PC-3 (cell line): ENCODE results near the gene PRSS38. TPM values are rescaled to one million over a fixed set of nuclear protein-coding genes. Genes with fewer than 3 reads are reported as not detected.

Source experiments
- ATAC-seq: fragments of 200-7000 bp; cut with Tn5 transposase; 2 replicates; pipeline ENCODE4 v1.9.1; 2020; ENCODE audit warnings: mild to moderate bottlenecking, moderate library complexity
- BruUV-seq: library from RNA; stranded (reverse); fragments of 400-500 nt; replicated peaks from 2 replicates; lab custom pipeline; 2021; lab: Mats Ljungman, UMichigan
- CTCF ChIA-PET: fragments of 300-600 bp; sonication (Branson Sonifier 250); formaldehyde crosslinking; loops from one replicate; lab custom pipeline; 2022; ENCODE audit warnings: antibody characterized with exemption; lab: Charles Lee
- POLR2A ChIA-PET: fragments of 300-600 bp; sonication (Branson Sonifier 250); formaldehyde crosslinking; loops from one replicate; lab custom pipeline; 2022; ENCODE audit warnings: antibody characterized with exemption; ENCODE audit not compliant: unreplicated experiment; lab: Charles Lee
- DNase-seq: peaks from one replicate; pipeline ENCODE4 v3.0.0-alpha.2; 2015
- H2AFZ ChIP-seq: fragments of 300-600 bp; sonication (generic); 2 replicates; pipeline ENCODE4 v1.6.0; 2016; ENCODE audit warnings: antibody characterized with exemption, low read length
- H3F3A ChIP-seq: fragments of 300-600 bp; sonication (generic); one replicate; pipeline ENCODE4 v1.6.0; 2017; ENCODE audit warnings: antibody characterized with exemption, low read length, control low read depth, mild to moderate bottlenecking; ENCODE audit not compliant: unreplicated experiment
- H3K27ac ChIP-seq: fragments of 300-600 bp; sonication (generic); 2 replicates; pipeline ENCODE4 v1.5.1; 2016; ENCODE audit warnings: mild to moderate bottlenecking, low read length
- H3K27me3 ChIP-seq: fragments of 300-600 bp; sonication (generic); 2 replicates; pipeline ENCODE4 v1.6.1; 2016; ENCODE audit warnings: low read length, mixed read lengths
- H3K36me3 ChIP-seq: fragments of 300-600 bp; sonication (generic); 2 replicates; pipeline ENCODE4 v1.6.1; 2016; ENCODE audit warnings: low read depth, mixed run types, low read length, mixed read lengths
- H3K4me1 ChIP-seq: fragments of 300-600 bp; sonication (generic); 2 replicates; pipeline ENCODE4 v1.5.1; 2016; ENCODE audit warnings: low read length; ENCODE audit not compliant: insufficient read depth
- H3K4me2 ChIP-seq: fragments of 300-600 bp; sonication (generic); 2 replicates; pipeline ENCODE4 v1.6.0; 2016; ENCODE audit warnings: low read length
- H3K4me3 ChIP-seq: fragments of 300-600 bp; sonication (generic); 2 replicates; pipeline ENCODE4 v1.5.1; 2016; ENCODE audit warnings: mild to moderate bottlenecking, low read length, mixed read lengths
- H3K79me2 ChIP-seq: fragments of 300-600 bp; sonication (generic); 2 replicates; pipeline ENCODE4 v1.6.1; 2017; ENCODE audit warnings: low read length, mixed read lengths
- H3K9ac ChIP-seq: fragments of 300-600 bp; sonication (generic); 2 replicates; pipeline ENCODE4 v1.6.0; 2016; ENCODE audit warnings: mild to moderate bottlenecking, low read length
- H3K9me2 ChIP-seq: fragments of 300-600 bp; sonication (generic); replicated peaks from 2 replicates; pipeline ENCODE4 v1.6.1; 2016; ENCODE audit warnings: mixed run types, low read length, mixed read lengths
- H3K9me3 ChIP-seq: fragments of 300-600 bp; sonication (generic); 2 replicates; pipeline ENCODE4 v1.6.1; 2016; ENCODE audit warnings: low read length, mixed read lengths
- H4K20me1 ChIP-seq: fragments of 300-600 bp; sonication (generic); 2 replicates; pipeline ENCODE4 v1.6.1; 2016; ENCODE audit warnings: low read length, mixed read lengths
- CTCF ChIP-seq: fragments of 300-600 bp; sonication (generic); conservative IDR thresholded peaks from 2 replicates; pipeline ENCODE4 v1.5.1; 2017; ENCODE audit warnings: antibody characterized with exemption, low read depth, mild to moderate bottlenecking, low read length
- EZH2 ChIP-seq: fragments of 300-600 bp; sonication (generic); IDR thresholded peaks from one replicate; pipeline ENCODE4 v1.6.1; 2017; ENCODE audit warnings: antibody characterized with exemption, mild to moderate bottlenecking, low read length; ENCODE audit not compliant: unreplicated experiment
- EZH2phosphoT487 ChIP-seq: fragments of 300-600 bp; sonication (generic); IDR thresholded peaks from 2 replicates; pipeline ENCODE4 v1.6.1; 2018; ENCODE audit warnings: mild to moderate bottlenecking, antibody characterized with exemption, low read length, borderline replicate concordance
- intact Hi-C: fragments of 100-400 bp; cut with micrococcal nuclease; formaldehyde crosslinking; loops from 2 replicates; pipeline ENCODE4 v1.9.0; 2023
- total RNA-seq: library from RNA; depleted of rRNA; stranded (reverse); fragments of >200 nt; gene quantifications from 2 replicates; pipeline ENCODE4 v1.2.3, GENCODE V29; 2014

The PRSS38 gene
- total RNA-seq, 1 experiment from 2014 or later = not detected

- ATAC-seq (no peak), DNase-seq (no peak)
- no peaks in the 10 kb centered on the region for H3K9me3 ChIP-seq
- BruUV-seq = no TSS peak
- intact Hi-C loops = no loop called here
- H3K27ac ChIP-seq = no peak overlapping the region
- no peak overlapping the region for H3K9ac ChIP-seq
- H3F3A ChIP-seq = no peaks in the 10 kb centered on the region
- no peak overlapping the region for H3K4me2 ChIP-seq
- ChIA-PET POLR2A (no interaction called here), CTCF (no interaction called here)
- H3K36me3 ChIP-seq = no peaks in the 10 kb centered on the region
- TF ChIP-seq CTCF (no peak), EZH2phosphoT487 (no peak), EZH2 (no peak)
- no peak overlapping the region for H2AFZ ChIP-seq
- H4K20me1 ChIP-seq = no peaks in the 10 kb centered on the region
- peaks cover 18% of the 10 kb centered on the region for H3K4me1 ChIP-seq
- no peaks in the 10 kb centered on the region for H3K9me2 ChIP-seq
- no peaks in the 10 kb centered on the region for H3K79me2 ChIP-seq
- no peaks in the 10 kb centered on the region for H3K27me3 ChIP-seq
- H3K4me3 ChIP-seq = no peak overlapping the region
Measured at GRCh38 chr1:227790868-227791267, 24.6 kb upstream of the PRSS38 start.

DNA sequence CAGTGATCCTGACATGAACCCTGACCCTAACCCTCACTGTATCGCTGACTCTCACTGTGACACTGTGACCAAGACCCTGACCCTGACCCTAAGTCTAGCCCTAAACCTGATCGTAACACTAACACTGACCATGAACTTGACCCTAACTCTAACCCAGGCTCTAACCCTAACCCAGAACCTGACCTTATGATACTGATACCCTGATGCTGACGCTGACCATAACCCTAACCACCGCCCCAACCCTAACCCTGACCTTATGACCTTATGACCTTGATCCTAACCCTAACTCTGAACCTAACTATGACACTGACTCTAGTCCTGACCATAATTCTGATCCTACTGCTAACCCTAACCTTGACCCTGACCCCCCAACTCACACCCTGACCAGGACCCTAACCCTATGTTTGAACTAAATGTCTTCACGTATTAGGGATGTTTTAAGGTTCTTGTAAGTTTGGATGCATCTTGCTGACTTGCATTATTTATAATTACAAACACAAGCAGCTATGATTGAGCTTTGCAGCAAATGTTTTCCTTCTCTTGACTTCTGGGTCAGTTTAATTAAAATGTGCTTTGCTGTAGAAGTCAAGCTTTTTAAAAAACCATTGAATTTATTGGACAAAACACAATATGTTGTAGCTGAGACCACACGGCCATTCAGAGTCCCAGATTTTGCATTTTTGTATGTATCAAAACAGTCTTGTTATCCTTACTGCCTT is 23.9 kb upstream of the PRSS38 start:
- H2AFZ ChIP-seq = no peak overlapping the region
- no peaks in the 10 kb centered on the region for H3K9me3 ChIP-seq
- intact Hi-C loops = no loop called here
- no peak overlapping the region for H3K9ac ChIP-seq
- no peak for TF ChIP-seq EZH2phosphoT487
- TF ChIP-seq EZH2 = no peak
- no peak for TF ChIP-seq CTCF
- no TSS peak for BruUV-seq
- no peak overlapping the region for H3K27ac ChIP-seq
- DNase-seq (no peak), ATAC-seq (no peak)
- no peak overlapping the region for H3K4me3 ChIP-seq
- H3K79me2 ChIP-seq = no peaks in the 10 kb centered on the region
- H3K36me3 ChIP-seq = no peaks in the 10 kb centered on the region
- H3F3A ChIP-seq = no peaks in the 10 kb centered on the region
- no peak overlapping the region for H3K4me2 ChIP-seq
- peaks cover 18% of the 10 kb centered on the region for H3K4me1 ChIP-seq
- no peaks in the 10 kb centered on the region for H3K9me2 ChIP-seq
- ChIA-PET POLR2A (no interaction called here), CTCF (no interaction called here)
- no peaks in the 10 kb centered on the region for H4K20me1 ChIP-seq
- H3K27me3 ChIP-seq = no peaks in the 10 kb centered on the region

- H3K9ac ChIP-seq = no peak overlapping the region
- no peak overlapping the region for H2AFZ ChIP-seq
- H3K9me3 ChIP-seq = no peaks in the 10 kb centered on the region
- no peaks in the 10 kb centered on the region for H3F3A ChIP-seq
- no peak for DNase-seq
- TF ChIP-seq EZH2phosphoT487 (no peak), EZH2 (no peak), CTCF (peak; percentile 62)
- H4K20me1 ChIP-seq = no peaks in the 10 kb centered on the region
- no TSS peak for BruUV-seq
- H3K79me2 ChIP-seq = no peaks in the 10 kb centered on the region
- ChIA-PET CTCF (no interaction called here), POLR2A (no interaction called here)
- peaks cover 10% of the 10 kb centered on the region for H3K4me1 ChIP-seq
- no peak overlapping the region for H3K4me2 ChIP-seq
- intact Hi-C loops = no loop called here
- no peaks in the 10 kb centered on the region for H3K36me3 ChIP-seq
- H3K4me3 ChIP-seq = no peak overlapping the region
- H3K27me3 ChIP-seq = no peaks in the 10 kb centered on the region
- no peak for ATAC-seq
- H3K27ac ChIP-seq = no peak overlapping the region
- no peaks in the 10 kb centered on the region for H3K9me2 ChIP-seq
Measured at GRCh38 chr1:227792216-227793078, 23.0 kb upstream of the PRSS38 start.
